K562 treated with DMSO at 1 percent for 24 hours (cell line): ENCODE measurements around the gene PCDHB8. TPM values are rescaled to one million over a fixed set of nuclear protein-coding genes. Genes with fewer than 3 reads are reported as not detected.

ENCODE experiments used
- total RNA-seq: library from RNA; unstranded; fragments of 300-600 nt; gene quantifications from 2 replicates; pipeline ENCODE4 v1.2.3, GENCODE V29; 2022; ENCODE audit warnings: low read depth; ENCODE audit not compliant: insufficient read depth

Gene PCDHB8
- 0.09 TPM in 1 of 2 replicates, not detected in the other for total RNA-seq

GRCh38 chr5:141177577-141178191, at the start of gene PCDHB8:
TSS of gene PCDHB8 (plus strand) at chr5:141177790. CDS start at chr5:141178035, 245 bp downstream.

DNA sequence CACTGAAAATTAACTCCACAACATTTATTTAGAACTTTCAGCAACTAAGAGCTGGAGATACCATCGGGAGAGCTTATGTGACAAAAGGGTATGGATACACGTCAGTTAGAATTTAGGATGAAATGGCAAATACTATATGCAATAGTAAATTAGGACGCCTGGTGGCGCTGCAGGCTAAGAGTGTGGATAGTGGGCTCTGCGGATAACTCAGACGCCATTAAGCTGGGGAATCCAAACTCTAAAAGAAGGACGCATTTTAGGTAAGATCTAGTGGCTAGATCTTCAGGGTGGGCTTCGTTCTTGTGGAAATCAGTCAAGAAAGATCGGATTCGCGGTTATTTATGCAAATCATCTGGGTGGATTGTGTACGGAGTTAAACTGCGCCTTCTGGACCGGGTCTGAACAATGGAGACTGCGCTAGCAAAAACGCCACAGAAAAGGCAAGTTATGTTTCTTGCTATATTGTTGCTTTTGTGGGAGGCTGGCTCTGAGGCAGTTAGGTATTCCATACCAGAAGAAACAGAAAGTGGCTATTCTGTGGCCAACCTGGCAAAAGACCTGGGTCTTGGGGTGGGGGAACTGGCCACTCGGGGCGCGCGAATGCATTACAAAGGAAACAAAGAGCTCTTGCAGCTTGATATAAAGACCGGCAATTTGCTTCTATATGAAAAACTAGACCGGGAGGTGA, 42.4 kb upstream of the PCDHB8 start, which contains the start of gene PCDHB5:
Gene PCDHB5, plus strand, starts transcription at position 177 of the 688 bp plus-strand sequence. Its CDS starts 229 bp downstream, at position 406.

DNA sequence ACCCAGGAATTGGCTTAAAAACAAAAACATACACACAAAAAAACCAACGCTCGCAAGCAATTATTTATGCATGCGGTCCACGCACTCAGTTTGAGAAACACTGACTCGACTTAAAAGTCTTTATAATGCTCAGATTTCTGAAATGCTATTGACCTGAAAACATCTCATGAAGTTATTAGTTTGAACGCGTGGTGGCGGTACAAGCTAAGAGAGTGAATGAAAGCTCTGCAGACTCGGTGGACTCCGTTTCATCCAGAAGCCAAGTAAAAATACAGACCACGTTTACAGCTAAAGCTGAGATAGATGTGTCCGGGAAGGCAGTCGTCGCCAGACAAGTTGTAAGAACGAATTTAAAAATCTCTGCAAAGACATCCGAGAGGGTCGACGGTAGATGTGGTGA, 27.8 kb upstream of the PCDHB8 start, which contains the start of gene PCDHB6:
Gene PCDHB6, plus strand, starts transcription at position 246 of the 400 bp plus-strand sequence. CDS start 201 bp downstream, outside the sequence.

GRCh38 chr5:141172381-141173204, 5.0 kb upstream of the PCDHB8 start, which contains the start of gene PCDHB7:
TSS of gene PCDHB7 (plus strand) at chr5:141172644. CDS start at chr5:141172836, 192 bp downstream.

GRCh38 chr5:141182248-141182647, 4.7 kb downstream of the PCDHB8 start, which contains the start of gene PCDHB16:
TSS of gene PCDHB16 (plus strand) at chr5:141182387. CDS start at chr5:141182560, 173 bp downstream.

GRCh38 chr5:141186897-141187512, 9.4 kb downstream of the PCDHB8 start, which contains the start of gene PCDHB9:
TSS of gene PCDHB9 (plus strand) at chr5:141187161. CDS start at chr5:141187319, 158 bp downstream.

DNA sequence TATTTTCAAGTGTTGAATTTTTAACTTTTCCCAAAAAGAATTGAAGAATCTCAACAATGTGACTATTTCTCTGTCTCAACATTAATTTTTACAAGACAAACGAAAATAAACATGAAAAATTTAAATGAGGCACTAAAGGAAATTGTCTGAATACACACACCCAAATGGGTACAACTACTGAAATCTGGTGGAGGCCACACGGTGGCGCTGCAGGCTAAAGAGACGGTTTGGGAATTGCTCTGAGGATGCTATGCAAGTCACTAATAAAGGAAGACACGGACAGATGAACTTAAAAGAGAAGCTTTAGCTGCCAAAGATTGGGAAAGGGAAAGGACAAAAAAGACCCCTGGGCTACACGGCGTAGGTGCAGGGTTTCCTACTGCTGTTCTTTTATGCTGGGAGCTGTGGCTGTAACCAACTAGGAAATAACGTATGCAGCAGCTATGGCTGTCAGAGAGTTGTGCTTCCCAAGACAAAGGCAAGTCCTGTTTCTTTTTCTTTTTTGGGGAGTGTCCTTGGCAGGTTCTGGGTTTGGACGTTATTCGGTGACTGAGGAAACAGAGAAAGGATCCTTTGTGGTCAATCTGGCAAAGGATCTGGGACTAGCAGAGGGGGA, 14.6 kb downstream of the PCDHB8 start, which contains the start of gene PCDHB10:
Gene PCDHB10, plus strand, starts transcription at position 244 of the 616 bp plus-strand sequence. Its CDS starts 200 bp downstream, at position 444.

GRCh38 chr5:141199359-141200235, 22.0 kb downstream of the PCDHB8 start, which contains the start of gene PCDHB11:
TSS of gene PCDHB11 (plus strand) at chr5:141199627. CDS start at chr5:141199775, 148 bp downstream.

DNA sequence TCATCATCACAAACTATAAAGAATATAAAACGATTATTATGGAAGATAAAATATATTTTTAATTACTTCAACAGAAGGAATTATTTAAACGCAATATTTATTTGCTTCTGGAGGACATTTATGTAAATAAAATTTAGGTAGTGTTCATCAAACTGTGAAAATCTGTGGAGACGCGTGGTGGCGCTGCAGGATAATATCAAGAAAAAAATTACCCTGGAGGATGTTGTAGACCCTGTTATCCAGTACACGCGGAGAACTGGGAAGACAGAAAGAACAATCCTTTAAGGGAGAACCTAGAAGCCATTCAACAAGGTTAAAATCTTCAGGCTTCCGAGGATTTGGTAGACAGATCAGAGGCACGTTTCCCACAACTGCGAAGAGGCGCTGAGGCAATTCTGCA, 30.9 kb downstream of the PCDHB8 start, which contains the start of gene PCDHB12:
Gene PCDHB12, plus strand, starts transcription at position 242 of the 400 bp plus-strand sequence. CDS start 189 bp downstream, outside the sequence.

DNA sequence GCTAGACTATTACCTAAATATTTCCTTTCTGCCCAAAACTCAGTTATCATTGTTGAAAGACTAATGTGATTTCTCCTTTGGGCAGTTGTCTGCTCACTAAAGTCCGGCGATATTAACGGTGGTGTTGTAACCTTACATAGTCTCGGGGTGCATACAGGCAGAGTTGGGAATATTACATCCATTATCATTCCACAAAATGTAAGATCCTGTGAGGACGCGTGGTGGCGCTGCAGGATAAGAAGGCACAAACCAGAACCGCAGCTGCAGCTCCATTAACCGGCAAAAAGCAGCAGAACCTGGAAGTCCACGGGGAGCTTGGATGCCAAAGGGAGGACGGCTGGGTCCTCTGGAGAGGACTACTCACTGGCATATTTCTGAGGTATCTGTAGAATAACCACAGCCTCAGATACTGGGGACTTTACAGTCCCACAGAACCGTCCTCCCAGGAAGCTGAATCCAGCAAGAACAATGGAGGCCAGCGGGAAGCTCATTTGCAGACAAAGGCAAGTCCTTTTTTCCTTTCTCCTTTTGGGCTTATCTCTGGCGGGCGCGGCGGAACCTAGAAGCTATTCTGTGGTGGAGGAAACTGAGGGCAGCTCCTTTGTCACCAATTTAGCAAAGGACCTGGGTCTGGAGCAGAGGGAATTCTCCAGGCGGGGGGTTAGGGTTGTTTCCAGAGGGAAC, 36.2 kb downstream of the PCDHB8 start, which contains the start of gene PCDHB13:
Gene PCDHB13, plus strand, starts transcription at position 264 of the 684 bp plus-strand sequence. Its CDS starts 205 bp downstream, at position 469.

GRCh38 chr5:141223112-141223783, 45.7 kb downstream of the PCDHB8 start, which contains the start of gene PCDHB14:
TSS of gene PCDHB14 (plus strand) at chr5:141223343. CDS start at chr5:141223506, 163 bp downstream.

Other genes starting within 250 kb of the PCDHB8 start
- gene PCDHAC2, start 211.3 kb upstream of the PCDHB8 start, total RNA-seq = not detected in 2 replicates
- not detected in 2 replicates for gene PCDHB1, start 126.4 kb upstream of the PCDHB8 start, total RNA-seq
- 0.44 and 0.59 TPM in 2 replicates for gene PCDHB2, start 83.2 kb upstream of the PCDHB8 start, total RNA-seq
- gene PCDHB3, start 77.3 kb upstream of the PCDHB8 start, total RNA-seq = 0.31 and 0.35 TPM in 2 replicates
- gene PCDHB4, start 56.0 kb upstream of the PCDHB8 start, total RNA-seq = 0.08 TPM in 1 of 2 replicates, not detected in the other
- 0.23 TPM in 1 of 2 replicates, not detected in the other for gene PCDHB5, start 42.6 kb upstream of the PCDHB8 start, total RNA-seq
- not detected in 2 replicates for gene PCDHB6, start 27.7 kb upstream of the PCDHB8 start, total RNA-seq
- 0.06 TPM in 1 of 2 replicates, not detected in the other for gene PCDHB7, start 5.1 kb upstream of the PCDHB8 start, total RNA-seq
- gene PCDHB16, start 4.6 kb downstream of the PCDHB8 start, total RNA-seq = not detected in 2 replicates
- gene PCDHB9, start 9.4 kb downstream of the PCDHB8 start, total RNA-seq = not detected in 2 replicates
- not detected in 2 replicates for gene PCDHB10, start 14.6 kb downstream of the PCDHB8 start, total RNA-seq
- 0.13 TPM in 1 of 2 replicates, not detected in the other for gene PCDHB11, start 21.8 kb downstream of the PCDHB8 start, total RNA-seq
- not detected in 2 replicates for gene PCDHB12, start 30.9 kb downstream of the PCDHB8 start, total RNA-seq
- 0.16 and 0.22 TPM in 2 replicates for gene PCDHB13, start 36.1 kb downstream of the PCDHB8 start, total RNA-seq
- gene PCDHB14, start 45.6 kb downstream of the PCDHB8 start, total RNA-seq = 0.21 TPM in 1 of 2 replicates, not detected in the other
- 0.35 and 0.52 TPM in 2 replicates for gene PCDHB15, start 67.6 kb downstream of the PCDHB8 start, total RNA-seq
- gene SLC25A2, start 126.3 kb downstream of the PCDHB8 start, total RNA-seq = not detected in 2 replicates
- gene TAF7, start 143.0 kb downstream of the PCDHB8 start, total RNA-seq = 95.8 and 97.2 TPM in 2 replicates
- gene PCDHGA1, start 152.7 kb downstream of the PCDHB8 start, total RNA-seq = 0.16 and 0.29 TPM in 2 replicates
- gene PCDHGA2, start 161.0 kb downstream of the PCDHB8 start, total RNA-seq = 0.54 and 0.63 TPM in 2 replicates
- gene PCDHGA3, start 166.0 kb downstream of the PCDHB8 start, total RNA-seq = 0.50 and 0.89 TPM in 2 replicates
- 0.43 and 0.52 TPM in 2 replicates for gene PCDHGB1, start 172.3 kb downstream of the PCDHB8 start, total RNA-seq
- 0.52 and 1.2 TPM in 2 replicates for gene PCDHGA4, start 177.2 kb downstream of the PCDHB8 start, total RNA-seq
- 0.51 and 0.63 TPM in 2 replicates for gene PCDHGB2, start 182.2 kb downstream of the PCDHB8 start, total RNA-seq
- gene PCDHGA5, start 186.4 kb downstream of the PCDHB8 start, total RNA-seq = 0.22 and 0.44 TPM in 2 replicates
- 0.51 and 0.56 TPM in 2 replicates for gene PCDHGB3, start 192.5 kb downstream of the PCDHB8 start, total RNA-seq
- 0.27 and 0.39 TPM in 2 replicates for gene PCDHGA6, start 196.1 kb downstream of the PCDHB8 start, total RNA-seq
- gene PCDHGA7, start 205.0 kb downstream of the PCDHB8 start, total RNA-seq = 0.37 TPM in 2 replicates
- gene PCDHGB4, start 209.9 kb downstream of the PCDHB8 start, total RNA-seq = 0.12 and 0.16 TPM in 2 replicates
- 0.43 and 0.49 TPM in 2 replicates for gene PCDHGA8, start 214.8 kb downstream of the PCDHB8 start, total RNA-seq
- 0.42 and 0.75 TPM in 2 replicates for gene PCDHGB5, start 220.2 kb downstream of the PCDHB8 start, total RNA-seq
- 0.17 TPM in 1 of 2 replicates, not detected in the other for gene PCDHGA9, start 225.0 kb downstream of the PCDHB8 start, total RNA-seq
- 0.16 and 0.27 TPM in 2 replicates for gene PCDHGB6, start 230.2 kb downstream of the PCDHB8 start, total RNA-seq
- gene PCDHGA10, start 235.2 kb downstream of the PCDHB8 start, total RNA-seq = 0.07 TPM in 1 of 2 replicates, not detected in the other
- gene PCDHGB7, start 239.9 kb downstream of the PCDHB8 start, total RNA-seq = not detected in 2 replicates
- 0.15 TPM in 1 of 2 replicates, not detected in the other for gene PCDHGA11, start 243.3 kb downstream of the PCDHB8 start, total RNA-seq